Trophoblast cell (in vitro differentiated cells and primary cell): ENCODE data around the gene ZNF470.

Experiments used
- DNase-seq, 2 donors: peaks; one replicate each; pipeline ENCODE4 v3.0.0-alpha.2; 2016
- H2AFZ ChIP-seq: 2 replicates; pipeline ENCODE4 v1.6.1; 2013; ENCODE audit warnings: low read length, moderate library complexity, mild to moderate bottlenecking; ENCODE audit not compliant: insufficient read depth, poor library complexity
- H2AK5ac ChIP-seq: 2 replicates; pipeline ENCODE4 v1.6.1; 2013; ENCODE audit warnings: mild to moderate bottlenecking, low read length
- H2BK120ac ChIP-seq: 2 replicates; pipeline ENCODE4 v1.6.1; 2013; ENCODE audit warnings: low read length, mild to moderate bottlenecking, moderate library complexity; ENCODE audit not compliant: insufficient read depth, poor library complexity
- H2BK12ac ChIP-seq: 2 replicates; pipeline ENCODE4 v1.6.1; 2013; ENCODE audit warnings: mild to moderate bottlenecking, low read length, moderate library complexity
- H2BK5ac ChIP-seq: 2 replicates; pipeline ENCODE4 v1.6.1; 2013; ENCODE audit warnings: low read length, low read depth, moderate library complexity, mild to moderate bottlenecking; ENCODE audit not compliant: poor library complexity
- H3K14ac ChIP-seq: 2 replicates; pipeline ENCODE4 v1.6.1; 2013; ENCODE audit warnings: mild to moderate bottlenecking, low read length
- H3K18ac ChIP-seq: 2 replicates; pipeline ENCODE4 v1.6.1; 2013; ENCODE audit warnings: mild to moderate bottlenecking, low read length
- H3K23ac ChIP-seq: 2 replicates; pipeline ENCODE4 v1.6.1; 2013; ENCODE audit warnings: low read length
- H3K27ac ChIP-seq: 2 replicates; pipeline ENCODE4 v1.5.1; 2013; ENCODE audit warnings: low read depth, mild to moderate bottlenecking, inconsistent platforms, low read length, moderate library complexity
- H3K27me3 ChIP-seq: 2 replicates; pipeline ENCODE4 v1.6.1; 2013; ENCODE audit warnings: inconsistent platforms, mild to moderate bottlenecking, low read length, moderate library complexity; ENCODE audit not compliant: insufficient read depth
- H3K36me3 ChIP-seq, 2 experiments: 1 replicate in 1 of 2; 2 replicates in 1 of 2; pipeline ENCODE4 v1.6.1; 2013; ENCODE audit warnings: low read length in 2 of 2, mild to moderate bottlenecking in 2 of 2, moderate library complexity in 1 of 2; ENCODE audit not compliant: insufficient read depth in 2 of 2, control insufficient read depth in 1 of 2
- H3K4ac ChIP-seq: 2 replicates; pipeline ENCODE4 v1.6.1; 2013; ENCODE audit warnings: low read depth, mild to moderate bottlenecking, low read length, moderate library complexity
- H3K4me1 ChIP-seq, 2 experiments: 1 replicate in 1 of 2; 2 replicates in 1 of 2; pipeline ENCODE4 v1.6.1; 2013; ENCODE audit warnings: low read length in 2 of 2, mild to moderate bottlenecking in 2 of 2, moderate library complexity in 1 of 2; ENCODE audit not compliant: insufficient read depth in 2 of 2, control insufficient read depth in 1 of 2
- H3K4me2 ChIP-seq: 2 replicates; pipeline ENCODE4 v1.6.1; 2013; ENCODE audit warnings: inconsistent platforms, mild to moderate bottlenecking, low read length, moderate library complexity
- H3K4me3 ChIP-seq: 2 replicates; pipeline ENCODE4 v1.5.1; 2013; ENCODE audit warnings: mild to moderate bottlenecking, low read depth, low read length, inconsistent platforms
- H3K79me1 ChIP-seq: one replicate; pipeline ENCODE4 v1.6.1; 2013; ENCODE audit warnings: low read length
- H3K79me2 ChIP-seq: 2 replicates; pipeline ENCODE4 v1.6.1; 2013; ENCODE audit warnings: low read length, mild to moderate bottlenecking; ENCODE audit not compliant: control insufficient read depth, insufficient read depth, poor library complexity
- H3K9ac ChIP-seq: 2 replicates; pipeline ENCODE4 v1.6.1; 2013; ENCODE audit warnings: mild to moderate bottlenecking, low read length
- H3K9me3 ChIP-seq: 2 replicates; pipeline ENCODE4 v1.6.1; 2013; ENCODE audit warnings: low read depth, mild to moderate bottlenecking, control low read depth, inconsistent platforms, low read length; ENCODE audit not compliant: insufficient read depth
- H4K12ac ChIP-seq: 2 replicates; pipeline ENCODE4 v1.6.1; 2013; ENCODE audit warnings: low read depth, mild to moderate bottlenecking, low read length, moderate library complexity
- H4K8ac ChIP-seq: 2 replicates; pipeline ENCODE4 v1.6.1; 2013; ENCODE audit warnings: low read depth, mild to moderate bottlenecking, low read length, moderate library complexity
- H4K91ac ChIP-seq: one replicate; pipeline ENCODE4 v1.6.1; 2013; ENCODE audit warnings: low read depth, mild to moderate bottlenecking, low read length, moderate library complexity
- WGBS: extraction: QIAGEN DNeasy Blood & Tissue Kit; methylation state at CpG from one replicate; pipeline ENCODE4 v1.1.7; 2013; ENCODE audit warnings: missing lambda C conversion rate; ENCODE audit not compliant: insufficient read length, insufficient coverage; ENCODE audit errors: extremely low coverage; 5-methylcytosine and 5-hydroxymethylcytosine counted together

The ZNF470 gene

GRCh38 chr19:56538761-56539263 lies 28.5 kb upstream of the ZNF470 start, which contains the start of gene ZFP28:
ZFP28 (plus strand) TSS chr19:56538948; CDS start chr19:56539019, 71 bp downstream.
- Histone ChIP-seq H2BK5ac (peak within 1 kb of the TSS; percentile 84), H3K27me3 (no peaks in the 10 kb centered on the region), H4K12ac (peak within 1 kb of the TSS; percentile 99), H3K9ac (peak within 1 kb of the TSS; percentile 79), H3K79me1 (peaks cover 2% of the 10 kb centered on the region), H3K18ac (peak within 1 kb of the TSS; percentile 91), H3K4me3 (peak within 1 kb of the TSS; percentile 94), H3K4me2 (peak within 1 kb of the TSS; percentile 95), H2AFZ (peak within 1 kb of the TSS; percentile 98), H3K79me2 (peaks cover 1% of the 10 kb centered on the region), H3K9me3 (peaks cover 24% of the 10 kb centered on the region), H3K36me3 (peaks cover 0 to 6% of the 10 kb centered on the region in 2 experiments), H4K91ac (peak within 1 kb of the TSS; percentile 79), H2BK120ac (no peak within 1 kb of the TSS), H2AK5ac (no peak within 1 kb of the TSS), H3K4ac (peak within 1 kb of the TSS; percentile 66), H3K4me1 (peaks cover 0 to 7% of the 10 kb centered on the region in 2 experiments), H4K8ac (peak within 1 kb of the TSS; percentile 95), H3K23ac (no peak within 1 kb of the TSS), H2BK12ac (no peak within 1 kb of the TSS), H3K14ac (peak within 1 kb of the TSS; percentile 84), H3K27ac (peak within 1 kb of the TSS; percentile 84)
- peak in 1 of 2 donors; percentile 6 for DNase-seq
- no CpG with 5 or more reads among the region's 65 CpGs for WGBS

DNA sequence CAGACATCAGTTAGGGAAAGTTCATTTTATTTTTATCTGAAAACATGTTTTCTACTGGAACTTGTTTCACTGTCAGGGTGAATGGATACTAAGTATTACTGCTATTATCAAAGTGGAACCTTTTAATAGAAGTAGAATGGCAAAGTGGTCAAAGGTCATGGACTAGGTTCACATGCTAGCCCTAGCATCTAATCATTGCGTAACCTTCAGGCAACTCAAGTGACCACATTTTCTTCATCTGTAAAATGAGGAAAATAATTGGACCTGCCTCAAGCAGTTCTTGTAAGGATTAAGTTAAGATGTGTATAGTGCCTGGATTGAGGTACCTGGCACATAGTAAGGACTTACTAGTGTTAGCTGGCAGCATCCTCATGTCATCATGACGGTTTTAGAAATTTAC lies 23.5 kb upstream of the ZNF470 start:
- H2BK120ac ChIP-seq, result no peak overlapping the region
- H3K79me2 ChIP-seq, result peaks cover 1% of the 10 kb centered on the region
- peaks cover 0 to 6% of the 10 kb centered on the region in 2 experiments for H3K36me3 ChIP-seq
- no peak overlapping the region for H3K23ac ChIP-seq
- no peak overlapping the region for H4K12ac ChIP-seq
- DNase-seq, result no peak
- no peak overlapping the region for H3K14ac ChIP-seq
- no peak overlapping the region for H3K4ac ChIP-seq
- H3K4me2 ChIP-seq, result no peak overlapping the region
- H2BK5ac ChIP-seq, result no peak overlapping the region
- no peak overlapping the region for H2AK5ac ChIP-seq
- H3K4me1 ChIP-seq, result peaks cover 0 to 7% of the 10 kb centered on the region in 2 experiments
- H3K27ac ChIP-seq, result no peak overlapping the region
- peaks cover 12% of the 10 kb centered on the region for H3K9me3 ChIP-seq
- no CpG with 5 or more reads among the region's 2 CpGs for WGBS
- H3K27me3 ChIP-seq, result no peaks in the 10 kb centered on the region
- H4K91ac ChIP-seq, result no peak overlapping the region
- H2AFZ ChIP-seq, result no peak overlapping the region
- no peak overlapping the region for H2BK12ac ChIP-seq
- no peaks in the 10 kb centered on the region for H3K79me1 ChIP-seq
- no peak overlapping the region for H3K4me3 ChIP-seq
- H4K8ac ChIP-seq, result no peak overlapping the region
- H3K18ac ChIP-seq, result no peak overlapping the region
- H3K9ac ChIP-seq, result no peak overlapping the region

DNA sequence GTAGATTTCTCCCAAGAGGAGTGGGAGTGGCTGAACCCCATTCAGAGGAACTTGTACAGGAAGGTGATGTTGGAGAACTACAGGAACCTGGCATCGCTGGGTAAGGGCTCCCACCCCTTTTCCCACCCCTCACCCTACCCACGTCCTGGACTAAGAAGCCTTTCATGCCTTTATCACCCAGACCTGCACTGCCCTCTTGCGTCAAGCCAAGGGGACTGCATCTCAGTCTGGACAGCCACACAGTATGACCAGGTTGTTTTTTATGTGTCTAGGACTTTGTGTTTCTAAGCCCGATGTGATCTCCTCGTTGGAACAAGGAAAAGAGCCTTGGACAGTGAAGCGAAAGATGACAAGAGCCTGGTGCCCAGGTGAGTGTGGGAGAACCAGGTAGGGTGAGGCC lies 19.7 kb upstream of the ZNF470 start:
- no peak overlapping the region for H3K4me3 ChIP-seq
- no peak overlapping the region for H3K9ac ChIP-seq
- H2BK5ac ChIP-seq, result no peak overlapping the region
- no peak overlapping the region for H3K14ac ChIP-seq
- H2AFZ ChIP-seq, result no peak overlapping the region
- no peaks in the 10 kb centered on the region for H3K4me1 ChIP-seq
- no peak overlapping the region for H4K8ac ChIP-seq
- H3K4ac ChIP-seq, result no peak overlapping the region
- H3K27ac ChIP-seq, result no peak overlapping the region
- DNase-seq, result no peak
- peaks cover 5 to 12% of the 10 kb centered on the region in 2 experiments for H3K36me3 ChIP-seq
- no peaks in the 10 kb centered on the region for H3K79me1 ChIP-seq
- no peak overlapping the region for H4K12ac ChIP-seq
- H2BK120ac ChIP-seq, result no peak overlapping the region
- H3K79me2 ChIP-seq, result no peaks in the 10 kb centered on the region
- H3K23ac ChIP-seq, result no peak overlapping the region
- WGBS, result no CpG with 5 or more reads among the region's 6 CpGs
- H3K27me3 ChIP-seq, result no peaks in the 10 kb centered on the region
- no peak overlapping the region for H4K91ac ChIP-seq
- H3K4me2 ChIP-seq, result no peak overlapping the region
- no peak overlapping the region for H2AK5ac ChIP-seq
- H3K9me3 ChIP-seq, result peaks cover 5% of the 10 kb centered on the region
- H3K18ac ChIP-seq, result no peak overlapping the region
- no peak overlapping the region for H2BK12ac ChIP-seq

DNA sequence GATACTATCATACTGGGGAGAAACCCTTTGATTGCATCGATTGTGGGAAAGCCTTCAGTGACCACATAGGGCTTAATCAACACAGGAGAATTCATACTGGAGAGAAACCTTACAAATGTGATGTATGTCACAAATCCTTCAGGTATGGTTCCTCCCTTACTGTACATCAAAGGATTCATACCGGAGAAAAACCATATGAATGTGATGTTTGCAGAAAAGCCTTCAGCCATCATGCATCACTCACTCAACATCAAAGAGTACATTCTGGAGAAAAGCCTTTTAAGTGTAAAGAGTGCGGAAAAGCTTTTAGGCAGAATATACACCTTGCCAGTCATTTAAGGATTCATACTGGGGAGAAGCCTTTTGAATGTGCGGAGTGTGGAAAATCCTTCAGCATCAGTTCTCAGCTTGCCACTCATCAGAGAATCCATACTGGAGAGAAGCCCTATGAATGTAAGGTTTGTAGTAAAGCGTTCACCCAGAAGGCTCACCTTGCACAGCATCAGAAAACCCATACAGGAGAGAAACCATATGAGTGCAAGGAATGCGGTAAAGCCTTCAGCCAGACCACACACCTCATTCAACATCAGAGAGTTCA lies 12.9 kb upstream of the ZNF470 start:
- Histone ChIP-seq H3K9me3 (peaks cover 6% of the 10 kb centered on the region), H2AFZ (no peak overlapping the region), H2AK5ac (no peak overlapping the region), H2BK12ac (no peak overlapping the region), H3K23ac (no peak overlapping the region), H3K4me3 (no peak overlapping the region), H2BK5ac (no peak overlapping the region), H3K79me2 (no peaks in the 10 kb centered on the region), H2BK120ac (no peak overlapping the region), H4K8ac (no peak overlapping the region), H3K14ac (no peak overlapping the region), H3K4ac (no peak overlapping the region), H3K27me3 (no peaks in the 10 kb centered on the region), H4K91ac (no peak overlapping the region), H3K4me2 (no peak overlapping the region), H3K4me1 (no peaks in the 10 kb centered on the region), H3K36me3 (peaks cover 7 to 17% of the 10 kb centered on the region in 2 experiments), H4K12ac (no peak overlapping the region), H3K9ac (no peak overlapping the region), H3K18ac (no peak overlapping the region), H3K79me1 (no peaks in the 10 kb centered on the region), H3K27ac (no peak overlapping the region)
- DNase-seq, result no peak
- WGBS, result no CpG with 5 or more reads among the region's 6 CpGs
